Epithelial cell of esophagus (primary cell): ENCODE data around the gene RPUSD1.
"Not testable (repeated sequence)": the region's sequence is repeated elsewhere in the genome, so short reads cannot be mapped to it uniquely, and the experiment has no call there.

Source experiments
- DNase-seq: peaks from one replicate; pipeline ENCODE4 v3.0.0; 2010; ENCODE audit warnings: low read depth
- H3K4me3 ChIP-seq: 2 replicates; pipeline ENCODE4 v1.5.1; 2011; ENCODE audit warnings: mild to moderate bottlenecking, low read length, control low read depth
- TF ChIP-seq, protein P1 (sequence below): IDR thresholded peaks from 2 replicates; pipeline ENCODE4 v1.5.1; 2011; ENCODE audit warnings: low read depth, mild to moderate bottlenecking, low read length, control low read depth, inconsistent platforms; ENCODE audit not compliant: insufficient read depth; ENCODE audit errors: missing control alignments

Gene RPUSD1

DNA sequence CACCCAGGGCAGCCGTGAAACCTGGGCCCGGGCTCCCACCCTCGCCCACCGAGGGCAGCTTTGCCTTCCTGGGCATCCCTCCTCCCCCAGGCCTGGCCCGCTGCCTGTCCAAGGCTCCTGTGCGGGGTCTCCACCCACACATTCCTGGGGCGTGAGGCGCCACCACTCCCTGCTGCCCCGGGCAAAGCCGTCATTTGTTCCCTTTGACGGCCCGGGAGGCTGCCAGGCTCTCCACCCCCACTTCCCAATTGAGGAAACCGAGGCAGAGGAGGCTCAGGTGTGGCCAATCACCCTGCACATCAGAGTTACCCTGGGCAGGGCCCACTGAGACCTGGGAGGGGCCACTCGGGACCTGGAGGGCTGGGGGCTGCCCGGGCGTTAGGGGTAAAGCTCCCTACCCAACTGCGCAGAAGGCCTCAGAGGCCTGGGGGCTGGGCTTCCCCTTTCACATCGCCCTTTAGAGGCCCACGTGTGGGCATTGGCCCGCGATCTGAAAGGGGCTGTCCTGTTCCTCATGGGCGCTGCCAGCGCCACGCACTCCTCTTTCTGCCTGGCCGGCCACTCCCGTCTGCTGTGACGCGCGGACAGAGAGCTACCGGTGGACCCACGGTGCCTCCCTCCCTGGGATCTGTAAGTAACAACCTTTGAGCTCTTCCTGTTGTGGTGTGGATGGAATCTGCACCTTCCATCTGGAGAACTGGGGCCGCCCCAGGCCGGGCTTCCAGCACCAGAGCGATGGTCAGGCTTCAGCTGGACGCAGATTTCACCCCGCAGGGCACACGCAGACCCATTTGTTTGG lies 27.4 kb downstream of the RPUSD1 start, which contains the start of gene MSLN:
Gene MSLN, plus strand, starts transcription at position 190 of the 799 bp plus-strand sequence. CDS start 1,947 bp downstream, outside the sequence.
- no peak within 1 kb of the TSS for H3K4me3 ChIP-seq
- TF ChIP-seq, protein P1, sequence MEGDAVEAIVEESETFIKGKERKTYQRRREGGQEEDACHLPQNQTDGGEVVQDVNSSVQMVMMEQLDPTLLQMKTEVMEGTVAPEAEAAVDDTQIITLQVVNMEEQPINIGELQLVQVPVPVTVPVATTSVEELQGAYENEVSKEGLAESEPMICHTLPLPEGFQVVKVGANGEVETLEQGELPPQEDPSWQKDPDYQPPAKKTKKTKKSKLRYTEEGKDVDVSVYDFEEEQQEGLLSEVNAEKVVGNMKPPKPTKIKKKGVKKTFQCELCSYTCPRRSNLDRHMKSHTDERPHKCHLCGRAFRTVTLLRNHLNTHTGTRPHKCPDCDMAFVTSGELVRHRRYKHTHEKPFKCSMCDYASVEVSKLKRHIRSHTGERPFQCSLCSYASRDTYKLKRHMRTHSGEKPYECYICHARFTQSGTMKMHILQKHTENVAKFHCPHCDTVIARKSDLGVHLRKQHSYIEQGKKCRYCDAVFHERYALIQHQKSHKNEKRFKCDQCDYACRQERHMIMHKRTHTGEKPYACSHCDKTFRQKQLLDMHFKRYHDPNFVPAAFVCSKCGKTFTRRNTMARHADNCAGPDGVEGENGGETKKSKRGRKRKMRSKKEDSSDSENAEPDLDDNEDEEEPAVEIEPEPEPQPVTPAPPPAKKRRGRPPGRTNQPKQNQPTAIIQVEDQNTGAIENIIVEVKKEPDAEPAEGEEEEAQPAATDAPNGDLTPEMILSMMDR, result no peak
- DNase-seq, result peak; percentile 76

DNA sequence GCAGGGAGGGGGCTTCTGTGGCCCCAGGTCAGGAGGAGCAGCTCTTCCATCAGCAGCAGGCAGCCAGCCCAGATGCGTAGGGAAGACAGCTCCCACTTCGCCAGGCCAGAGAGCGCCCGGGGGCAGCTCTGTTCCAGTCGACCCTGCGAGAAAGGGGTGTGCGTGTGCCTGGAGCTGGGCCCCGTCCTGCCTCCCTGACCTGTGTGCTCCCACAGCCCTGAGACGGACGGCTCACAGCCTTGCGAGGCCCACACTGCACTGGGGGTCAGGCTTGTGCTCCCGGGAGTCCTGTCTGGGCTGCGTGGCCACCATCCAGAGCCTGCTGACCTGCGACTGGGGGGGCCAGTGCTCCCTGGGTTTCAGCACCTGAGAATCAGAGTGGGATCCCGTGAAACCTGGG lies 28.1 kb downstream of the RPUSD1 start:
- no peak for DNase-seq
- TF ChIP-seq, protein P1, result no peak
- H3K4me3 ChIP-seq, result no peak overlapping the region

DNA sequence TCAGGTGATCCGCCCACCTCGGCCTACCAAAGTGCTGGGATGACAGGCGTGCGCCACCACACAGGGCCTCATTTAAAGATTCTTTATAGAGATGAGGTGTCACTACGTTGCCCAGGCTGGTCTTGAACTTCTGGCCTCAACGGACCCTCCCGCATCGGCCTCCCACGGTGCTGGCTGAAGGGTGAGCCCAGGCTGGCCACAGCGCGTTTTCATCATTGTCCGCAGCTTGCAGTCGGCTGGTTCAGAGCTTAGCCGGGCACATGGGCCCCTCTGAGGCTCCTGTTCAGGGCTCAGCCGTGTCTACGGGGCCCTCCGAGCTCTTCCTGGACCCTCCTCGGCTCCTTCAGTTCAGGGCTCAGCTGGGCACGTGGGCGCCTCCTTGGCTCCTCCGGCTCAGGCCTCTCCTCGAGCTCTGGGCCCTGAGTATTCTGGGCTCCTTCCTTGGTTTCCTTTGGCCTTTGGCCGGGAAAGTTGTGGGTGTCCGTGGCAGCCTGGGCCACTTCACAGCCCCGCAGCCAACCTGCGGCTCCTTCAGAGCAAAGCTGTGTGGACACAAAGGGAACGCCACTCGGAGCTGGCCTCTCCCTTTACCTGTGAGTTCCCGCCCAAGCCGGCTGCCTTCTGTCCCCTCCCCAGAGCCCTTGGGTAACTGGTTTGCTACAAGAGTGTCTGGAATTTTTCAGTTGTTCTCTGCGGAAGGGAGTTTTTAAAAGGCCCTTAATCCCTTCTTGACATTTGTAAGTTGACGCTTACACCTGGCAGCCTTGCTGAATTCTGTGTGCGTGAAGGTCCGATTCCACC lies 28.9 kb downstream of the RPUSD1 start:
- no peak overlapping the region for H3K4me3 ChIP-seq
- TF ChIP-seq, protein P1, result no peak

DNA sequence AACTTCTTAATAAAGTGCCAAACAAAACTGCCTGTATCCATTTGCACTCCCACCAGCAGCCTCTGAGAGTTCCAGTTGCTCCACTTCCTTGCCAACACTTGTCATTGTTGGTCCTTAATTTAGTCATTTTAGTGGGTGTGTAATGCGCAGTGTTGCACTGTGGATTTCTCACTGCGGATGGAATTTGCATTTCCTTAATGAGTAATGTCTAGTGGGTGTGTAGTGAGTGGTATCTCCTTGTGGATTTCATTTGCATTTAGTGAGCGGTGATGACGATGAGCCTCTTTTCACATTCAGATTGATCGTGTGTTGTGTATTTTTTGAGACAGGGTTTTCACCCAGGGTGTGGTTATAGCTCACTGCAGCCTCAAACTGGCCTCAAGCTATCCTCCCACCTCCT lies 31.8 kb downstream of the RPUSD1 start:
- TF ChIP-seq, protein P1, result no peak
- no peak overlapping the region for H3K4me3 ChIP-seq
- peak; percentile 23 for DNase-seq

More for the DNA sequence above, 28.9 kb downstream of the RPUSD1 start:
- DNase-seq, result peak; percentile 60

DNA sequence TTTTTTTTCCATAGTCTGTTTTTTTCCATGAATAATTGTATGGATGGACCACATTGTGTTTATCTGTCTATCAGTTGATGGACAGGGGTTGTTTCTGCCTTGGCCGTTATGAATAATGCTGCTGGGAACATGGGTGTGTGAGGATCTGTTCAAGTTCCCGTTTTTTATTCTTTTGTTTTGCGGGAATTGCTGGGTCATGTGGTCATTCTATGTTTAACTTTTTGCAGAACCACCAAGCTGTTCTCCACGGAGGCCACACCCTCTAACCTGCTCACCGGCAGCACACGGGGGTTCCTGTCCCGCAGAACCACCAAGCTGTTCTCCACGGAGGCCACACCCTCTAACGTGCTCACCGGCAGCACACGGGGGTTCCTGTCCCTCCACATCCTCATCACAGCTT lies 33.5 kb downstream of the RPUSD1 start:
- no peak for DNase-seq
- TF ChIP-seq, protein P1, result no peak
- no peak overlapping the region for H3K4me3 ChIP-seq

DNA sequence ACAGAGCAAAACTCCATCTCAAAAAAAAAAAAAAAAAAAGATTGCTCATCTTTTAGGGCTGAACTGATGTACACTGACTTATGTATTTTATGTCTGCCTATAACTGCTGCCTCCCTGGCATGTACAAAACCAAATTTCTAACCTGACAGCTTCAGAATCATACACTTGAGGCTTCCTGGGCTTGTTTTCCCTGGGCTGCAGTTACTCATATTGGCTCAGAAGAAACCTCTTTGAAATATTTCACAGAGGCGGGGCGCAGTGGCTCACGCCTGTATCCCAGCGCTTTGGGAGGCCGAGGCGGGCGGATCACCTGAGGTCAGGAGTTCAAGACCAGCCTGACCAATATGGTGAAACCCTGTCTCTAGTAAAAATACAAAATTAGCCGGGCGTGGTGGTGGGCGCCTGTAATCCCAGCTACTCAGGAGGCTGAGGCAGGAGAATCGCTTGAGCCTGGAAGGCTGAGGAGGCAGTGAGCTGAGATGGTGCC lies 34.0 kb downstream of the RPUSD1 start:
- H3K4me3 ChIP-seq, DNase-seq: not testable (repeated sequence)

DNA sequence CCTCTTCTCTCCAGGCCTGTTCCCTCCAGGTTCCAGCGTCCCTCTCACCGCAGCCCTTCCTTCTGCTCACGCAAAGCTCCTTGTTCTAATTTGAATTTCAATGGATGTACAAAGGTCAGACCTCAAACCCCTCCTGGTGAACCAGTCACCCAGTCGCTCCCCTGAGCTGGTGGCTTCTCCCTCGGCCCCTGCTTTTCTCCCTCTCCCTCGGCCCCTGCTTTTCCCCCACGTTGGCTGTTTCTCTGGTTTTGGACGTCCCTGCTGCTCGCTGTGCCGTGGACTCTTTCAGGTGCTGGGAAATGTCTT lies 36.2 kb downstream of the RPUSD1 start:
- no peak overlapping the region for H3K4me3 ChIP-seq
- TF ChIP-seq, protein P1, result no peak
- no peak for DNase-seq
